GM19328 (cell line): ENCODE measurements around the gene NTSR1.

Experiments used
- ATAC-seq: cut with Tn5 transposase; IDR thresholded peaks from one replicate; pipeline ENCODE4 v1.9.1; 2021; ENCODE audit warnings: mild to moderate bottlenecking, moderate library complexity; ENCODE audit not compliant: unreplicated experiment

The NTSR1 gene

DNA sequence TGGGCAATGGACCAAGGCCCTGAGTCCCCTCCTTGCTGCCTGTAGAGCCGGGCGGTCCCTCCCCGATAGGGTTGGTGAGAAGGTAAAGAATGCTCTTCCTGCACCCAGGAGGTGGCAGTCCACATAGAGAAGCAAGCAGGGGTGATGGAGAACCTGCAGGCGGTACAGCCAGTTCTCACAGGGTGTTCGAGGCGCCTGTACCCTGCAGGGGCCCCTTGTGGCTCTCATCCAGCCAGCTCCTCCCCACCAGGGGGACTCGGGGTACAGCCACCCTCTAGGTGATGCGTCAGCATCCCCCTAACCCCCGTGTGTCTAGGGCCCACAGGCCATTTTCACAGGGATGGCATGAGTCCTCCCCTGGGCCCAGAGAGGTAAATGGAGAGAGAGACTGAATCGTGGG lies 103.1 kb downstream of the NTSR1 start:
- no peak for ATAC-seq
